ACC112 (cell line): ENCODE results near the gene DDX24.
A peak's percentile ranks its signal among the peaks of the same experiment; 100 is the strongest.

Experiments
- H2AFZ ChIP-seq: fragments of 200-600 bp; sonication (generic); one replicate; pipeline ENCODE4 v1.6.0; 2017; ENCODE audit warnings: antibody characterized with exemption, low read length; ENCODE audit not compliant: unreplicated experiment
- H3K27ac ChIP-seq: fragments of 200-600 bp; sonication (generic); 2 replicates; pipeline ENCODE4 v1.5.1; 2014; ENCODE audit warnings: low read depth, mild to moderate bottlenecking, antibody characterized with exemption, low read length, moderate library complexity
- H3K27me3 ChIP-seq: fragments of 200-600 bp; sonication (generic); 2 replicates; pipeline ENCODE4 v1.6.1; 2014; ENCODE audit warnings: mild to moderate bottlenecking, antibody characterized with exemption, low read length, moderate library complexity, mixed read lengths; ENCODE audit not compliant: insufficient read depth
- H3K36me3 ChIP-seq: fragments of 200-600 bp; sonication (generic); 2 replicates; pipeline ENCODE4 v1.6.1; 2016; ENCODE audit warnings: mild to moderate bottlenecking, antibody characterized with exemption, low read length, moderate library complexity, mixed read lengths; ENCODE audit not compliant: insufficient read depth
- H3K4me1 ChIP-seq: fragments of 200-600 bp; sonication (generic); one replicate; pipeline ENCODE4 v1.6.1; 2016; ENCODE audit warnings: low read length, mixed read lengths; ENCODE audit not compliant: insufficient read depth, unreplicated experiment, control insufficient read depth
- H3K4me3 ChIP-seq: fragments of 200-600 bp; sonication (generic); 2 replicates; pipeline ENCODE4 v1.5.1; 2014; ENCODE audit warnings: mild to moderate bottlenecking, low read depth, low read length
- H3K79me2 ChIP-seq: fragments of 200-600 bp; sonication (generic); one replicate; pipeline ENCODE4 v1.6.0; 2016; ENCODE audit warnings: low read length; ENCODE audit not compliant: control insufficient read depth, unreplicated experiment, insufficient read depth

DDX24 gene

DNA sequence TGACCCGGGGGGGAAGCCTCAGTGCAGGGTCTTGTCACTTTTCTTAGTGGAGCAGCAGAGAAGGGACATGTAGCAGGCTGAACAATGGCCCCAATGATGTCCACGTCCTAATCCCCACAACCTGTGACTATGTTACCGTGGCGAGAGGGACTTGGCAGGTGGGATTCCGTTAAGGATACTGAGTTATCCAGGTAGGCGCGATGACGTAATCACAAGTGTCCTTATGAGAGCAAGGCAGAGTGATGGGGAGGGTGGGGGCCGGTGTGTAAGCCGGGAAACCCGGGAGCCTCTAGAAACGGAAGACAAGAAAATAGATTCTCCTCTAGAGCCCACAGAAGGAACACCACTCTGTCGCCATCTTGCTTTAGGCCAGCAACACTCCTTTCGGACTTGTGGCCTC is 50.4 kb downstream of the DDX24 start:
- Histone ChIP-seq H3K4me1 (no peaks in the 10 kb centered on the region), H3K79me2 (no peaks in the 10 kb centered on the region), H3K27ac (no peak overlapping the region), H3K27me3 (no peaks in the 10 kb centered on the region), H3K36me3 (no peaks in the 10 kb centered on the region), H3K4me3 (no peak overlapping the region), H2AFZ (no peak overlapping the region)

DNA sequence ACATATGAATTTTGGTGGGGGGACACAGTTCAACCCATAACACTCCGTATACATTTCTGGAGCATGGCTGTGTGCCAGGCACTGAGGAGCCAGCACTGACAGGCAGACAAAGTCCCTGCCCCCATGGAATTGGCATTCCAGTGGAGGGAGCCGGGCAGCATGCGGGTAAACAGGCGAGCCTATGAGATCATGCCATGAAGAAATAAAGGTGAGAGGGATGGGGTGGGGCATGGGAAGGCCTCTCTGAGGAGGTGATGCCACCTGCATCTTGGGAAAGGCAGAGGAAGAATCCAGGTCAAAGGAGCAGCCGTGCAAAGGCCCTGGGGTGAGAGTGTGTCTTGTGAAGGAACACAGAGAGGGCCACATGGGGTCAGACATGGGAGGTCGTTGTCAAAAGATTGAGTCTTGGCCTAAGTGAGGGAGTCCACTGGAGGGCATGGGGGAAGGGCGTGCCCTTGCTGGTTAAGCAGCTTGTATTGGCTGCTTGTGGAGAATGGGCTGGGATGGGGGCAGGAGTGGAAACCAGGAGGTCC is 51.3 kb downstream of the DDX24 start:
- Histone ChIP-seq H3K4me1 (no peaks in the 10 kb centered on the region), H3K27ac (no peak overlapping the region), H3K36me3 (no peaks in the 10 kb centered on the region), H2AFZ (no peak overlapping the region), H3K27me3 (no peaks in the 10 kb centered on the region), H3K79me2 (no peaks in the 10 kb centered on the region), H3K4me3 (no peak overlapping the region)

DNA sequence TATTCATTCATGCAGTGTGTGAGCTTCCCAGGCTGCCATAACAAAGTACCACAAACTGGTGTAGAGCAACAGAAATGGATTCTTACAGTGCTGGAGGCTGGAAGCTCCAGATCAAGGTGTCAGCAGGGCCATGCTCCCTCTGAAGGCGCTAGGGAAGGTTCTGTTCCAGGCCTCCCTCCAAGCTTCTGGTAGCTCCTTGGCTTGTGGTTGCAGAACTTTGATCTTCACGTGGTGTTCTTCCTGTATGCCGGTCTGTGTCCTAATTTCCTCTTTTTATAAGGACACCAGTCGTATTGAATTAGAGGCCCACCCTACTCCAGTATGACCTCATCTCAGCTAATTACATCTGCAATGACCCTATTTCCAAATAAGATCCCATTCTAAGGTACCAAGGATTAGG is 51.7 kb downstream of the DDX24 start:
- H3K4me3 ChIP-seq: no peak overlapping the region
- H3K4me1 ChIP-seq: no peaks in the 10 kb centered on the region
- no peaks in the 10 kb centered on the region for H3K79me2 ChIP-seq
- H2AFZ ChIP-seq: no peak overlapping the region
- no peak overlapping the region for H3K27ac ChIP-seq
- no peaks in the 10 kb centered on the region for H3K36me3 ChIP-seq
- H3K27me3 ChIP-seq: no peaks in the 10 kb centered on the region

DNA sequence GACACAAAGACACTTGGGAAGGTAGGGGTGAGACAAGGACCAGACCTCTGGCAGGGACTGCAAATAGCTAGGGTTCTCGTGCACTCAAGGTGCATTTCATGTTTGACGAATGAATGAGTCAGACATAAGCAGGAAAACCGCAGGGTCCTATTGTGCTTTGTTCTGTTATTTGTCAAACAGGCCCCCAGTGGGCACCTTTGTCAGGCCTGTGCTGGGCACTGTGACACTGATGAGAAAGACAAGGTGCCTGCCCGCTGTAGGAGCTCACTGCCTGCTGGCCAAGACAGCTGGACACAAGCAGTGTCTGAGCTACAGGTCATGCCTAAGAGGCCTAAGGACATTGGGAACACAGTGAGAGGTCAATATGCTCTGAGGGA is 52.6 kb downstream of the DDX24 start:
- H3K4me3 ChIP-seq: no peak overlapping the region
- H3K4me1 ChIP-seq: no peaks in the 10 kb centered on the region
- no peaks in the 10 kb centered on the region for H3K27me3 ChIP-seq

DNA sequence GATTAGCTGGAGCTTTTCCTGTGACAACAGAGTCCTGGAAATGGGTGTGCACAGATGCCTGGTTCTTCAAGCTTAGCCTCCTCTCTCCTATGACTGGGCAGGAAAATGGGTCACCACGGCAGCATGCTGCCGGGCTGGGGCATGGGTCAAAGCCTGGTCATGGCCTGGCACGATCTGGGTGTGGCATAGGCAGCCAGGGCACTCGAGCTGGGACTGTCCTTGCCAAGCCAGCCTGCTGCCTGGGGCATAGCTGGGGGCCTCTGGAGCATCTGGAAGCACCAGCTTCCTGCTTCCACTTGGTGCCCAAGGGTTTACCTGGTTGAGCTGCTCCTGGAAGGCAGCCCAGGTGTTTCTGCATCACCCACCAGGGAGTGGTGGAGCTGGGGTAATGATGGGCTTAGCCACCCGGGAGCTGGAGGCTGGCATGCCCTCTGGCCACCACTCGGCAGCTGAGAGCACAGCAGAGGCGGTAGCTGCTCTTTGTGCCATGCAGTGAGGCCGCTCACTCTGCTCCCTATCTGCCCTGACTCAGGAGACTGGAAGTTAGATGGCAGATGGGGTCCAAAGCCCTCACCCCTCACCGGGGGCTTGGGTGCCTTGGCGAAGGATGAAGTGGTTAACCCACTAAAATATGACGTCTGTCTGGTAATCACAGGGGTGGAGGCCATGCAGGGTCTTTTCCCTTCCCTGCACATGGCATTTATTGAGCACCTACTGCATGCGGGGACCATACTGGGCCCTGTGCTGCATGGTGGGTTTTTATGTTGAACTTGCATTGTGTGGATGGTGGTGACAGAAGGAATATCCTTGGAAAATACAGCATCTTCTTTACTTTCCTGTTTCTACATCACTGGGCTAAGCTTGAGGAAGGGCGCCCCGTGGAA is 53.2 kb downstream of the DDX24 start:
- Histone ChIP-seq H3K79me2 (no peaks in the 10 kb centered on the region), H3K4me1 (no peaks in the 10 kb centered on the region), H3K4me3 (no peak overlapping the region), H3K36me3 (no peaks in the 10 kb centered on the region), H3K27me3 (no peaks in the 10 kb centered on the region), H2AFZ (no peak overlapping the region), H3K27ac (no peak overlapping the region)

More for the DNA sequence above, 52.6 kb downstream of the DDX24 start:
- H3K36me3 ChIP-seq: no peaks in the 10 kb centered on the region
- H3K27ac ChIP-seq: no peak overlapping the region
- no peaks in the 10 kb centered on the region for H3K79me2 ChIP-seq
- H2AFZ ChIP-seq: no peak overlapping the region

DNA sequence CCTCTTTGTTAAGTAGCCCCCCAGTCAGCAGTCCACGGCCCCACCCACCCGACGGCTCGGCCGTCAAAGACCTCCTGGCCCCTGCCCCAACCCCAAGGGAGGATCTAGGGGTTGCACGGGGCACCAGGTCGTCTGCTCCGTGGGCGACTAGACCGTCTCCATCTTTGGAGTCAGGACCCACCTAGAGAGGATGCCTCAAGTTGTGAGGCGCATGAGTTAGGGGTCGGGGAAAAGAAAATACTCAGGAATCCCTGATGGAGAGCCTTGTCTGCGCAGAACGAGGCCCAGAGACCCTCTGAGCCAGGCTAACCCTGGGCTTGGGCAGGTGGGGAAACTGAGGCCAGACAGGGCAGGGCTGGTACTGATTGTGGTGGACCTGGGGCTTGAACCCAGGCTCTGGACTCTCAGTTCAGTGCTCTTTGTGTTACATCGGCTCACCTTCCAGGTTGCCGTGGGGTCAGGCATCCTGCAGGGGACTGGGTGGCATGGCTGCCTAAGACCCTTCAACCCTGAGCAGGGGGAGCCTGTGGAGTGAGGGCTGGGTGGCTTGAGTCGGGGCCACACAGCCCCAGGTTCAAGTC is 54.0 kb downstream of the DDX24 start:
- Histone ChIP-seq H3K36me3 (no peaks in the 10 kb centered on the region), H3K27me3 (no peaks in the 10 kb centered on the region), H2AFZ (peak overlapping the region; percentile 86), H3K27ac (no peak overlapping the region), H3K4me3 (peak overlapping the region; percentile 79), H3K79me2 (no peaks in the 10 kb centered on the region), H3K4me1 (no peaks in the 10 kb centered on the region)

DNA sequence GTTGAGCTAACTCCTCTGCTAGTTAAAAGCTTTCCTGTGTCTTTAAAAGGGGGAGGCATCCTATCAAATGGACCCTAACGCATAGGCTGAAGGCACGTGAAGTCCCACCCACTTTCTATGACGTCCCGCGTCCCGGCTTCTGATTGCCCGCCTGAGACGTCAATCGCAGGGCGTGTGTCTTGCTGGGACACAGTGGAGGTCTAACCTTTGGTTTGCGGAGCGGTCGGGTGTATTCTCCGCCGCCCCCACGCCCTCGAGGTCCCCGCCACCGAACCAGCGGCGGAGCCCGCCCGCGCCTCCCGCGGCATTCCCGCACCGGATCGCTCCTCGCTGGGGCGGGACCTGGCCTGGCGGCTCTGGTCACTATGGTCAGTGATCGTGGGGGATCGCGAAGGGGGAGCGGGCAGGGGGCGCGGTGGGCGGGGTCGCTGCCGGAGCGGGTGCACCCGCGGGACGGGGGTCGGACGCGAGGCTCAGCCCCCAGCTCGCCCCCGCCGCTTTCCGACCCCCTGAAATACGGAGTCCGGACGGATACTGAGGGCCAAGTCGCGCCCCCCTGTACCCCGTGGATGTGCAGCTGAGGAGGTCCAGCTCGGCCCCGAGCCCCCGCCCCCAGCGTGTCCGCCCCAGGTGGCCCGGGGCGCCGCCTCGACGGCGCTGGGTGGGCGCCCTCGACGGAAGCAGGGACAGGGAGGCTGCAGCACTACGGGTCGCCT is 54.7 kb downstream of the DDX24 start, which contains the start of gene OTUB2:
TSS of gene OTUB2 (plus strand) at position 168 of the 716 bp plus-strand sequence. CDS start at position 366, 198 bp downstream.
- Histone ChIP-seq H3K27me3 (no peaks in the 10 kb centered on the region), H2AFZ (peak within 1 kb of the TSS; percentile 86), H3K36me3 (no peaks in the 10 kb centered on the region), H3K79me2 (no peaks in the 10 kb centered on the region), H3K27ac (no peak within 1 kb of the TSS), H3K4me1 (no peaks in the 10 kb centered on the region), H3K4me3 (peak within 1 kb of the TSS; percentile 79)

DNA sequence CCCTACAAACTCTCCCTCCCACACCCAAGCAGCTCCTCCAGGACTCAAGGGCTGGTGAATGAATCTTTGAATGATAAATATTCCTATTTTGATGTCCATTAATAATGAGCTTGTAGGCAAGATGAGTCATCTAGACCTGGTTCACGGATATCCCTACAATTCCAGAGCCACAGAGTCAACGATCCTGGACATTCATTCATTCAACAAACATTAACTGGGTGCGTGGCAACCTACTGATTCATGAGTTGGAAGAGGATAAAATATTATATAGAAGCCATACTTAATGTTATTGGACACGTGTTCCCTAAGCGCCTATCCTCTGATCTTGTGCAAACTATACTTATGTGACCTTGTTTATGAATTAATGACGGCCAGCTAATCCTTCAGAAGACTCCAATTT is 55.3 kb downstream of the DDX24 start:
- Histone ChIP-seq H2AFZ (peak overlapping the region; percentile 55), H3K4me3 (peak overlapping the region; percentile 79)

DNA sequence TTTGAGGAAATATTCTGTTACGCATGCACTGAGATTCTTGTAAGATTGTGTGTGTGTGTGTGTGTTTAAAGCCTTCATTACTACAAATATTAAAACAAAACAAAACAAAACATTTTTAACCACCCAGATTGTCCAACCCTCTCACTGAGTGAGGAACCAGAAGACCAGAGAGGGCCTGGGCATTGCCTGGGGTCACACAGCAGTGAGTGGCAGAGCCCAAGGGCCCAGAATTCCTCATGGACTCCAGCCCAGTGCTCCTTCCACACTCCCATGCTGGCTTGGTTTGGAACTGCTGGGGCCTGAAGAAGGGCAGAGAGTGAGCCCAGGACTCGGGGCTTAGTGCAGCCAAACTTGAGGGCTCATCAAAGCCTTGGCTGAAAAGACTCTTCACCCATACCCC is 56.5 kb downstream of the DDX24 start:
- H3K4me3 ChIP-seq: no peak overlapping the region
- H3K4me1 ChIP-seq: no peaks in the 10 kb centered on the region
- H3K27me3 ChIP-seq: no peaks in the 10 kb centered on the region
- no peaks in the 10 kb centered on the region for H3K36me3 ChIP-seq
- no peak overlapping the region for H2AFZ ChIP-seq
- no peak overlapping the region for H3K27ac ChIP-seq
- H3K79me2 ChIP-seq: no peaks in the 10 kb centered on the region

More for the DNA sequence above, 55.3 kb downstream of the DDX24 start:
- Histone ChIP-seq H3K4me1 (no peaks in the 10 kb centered on the region), H3K36me3 (no peaks in the 10 kb centered on the region), H3K27ac (no peak overlapping the region), H3K79me2 (no peaks in the 10 kb centered on the region), H3K27me3 (no peaks in the 10 kb centered on the region)

DNA sequence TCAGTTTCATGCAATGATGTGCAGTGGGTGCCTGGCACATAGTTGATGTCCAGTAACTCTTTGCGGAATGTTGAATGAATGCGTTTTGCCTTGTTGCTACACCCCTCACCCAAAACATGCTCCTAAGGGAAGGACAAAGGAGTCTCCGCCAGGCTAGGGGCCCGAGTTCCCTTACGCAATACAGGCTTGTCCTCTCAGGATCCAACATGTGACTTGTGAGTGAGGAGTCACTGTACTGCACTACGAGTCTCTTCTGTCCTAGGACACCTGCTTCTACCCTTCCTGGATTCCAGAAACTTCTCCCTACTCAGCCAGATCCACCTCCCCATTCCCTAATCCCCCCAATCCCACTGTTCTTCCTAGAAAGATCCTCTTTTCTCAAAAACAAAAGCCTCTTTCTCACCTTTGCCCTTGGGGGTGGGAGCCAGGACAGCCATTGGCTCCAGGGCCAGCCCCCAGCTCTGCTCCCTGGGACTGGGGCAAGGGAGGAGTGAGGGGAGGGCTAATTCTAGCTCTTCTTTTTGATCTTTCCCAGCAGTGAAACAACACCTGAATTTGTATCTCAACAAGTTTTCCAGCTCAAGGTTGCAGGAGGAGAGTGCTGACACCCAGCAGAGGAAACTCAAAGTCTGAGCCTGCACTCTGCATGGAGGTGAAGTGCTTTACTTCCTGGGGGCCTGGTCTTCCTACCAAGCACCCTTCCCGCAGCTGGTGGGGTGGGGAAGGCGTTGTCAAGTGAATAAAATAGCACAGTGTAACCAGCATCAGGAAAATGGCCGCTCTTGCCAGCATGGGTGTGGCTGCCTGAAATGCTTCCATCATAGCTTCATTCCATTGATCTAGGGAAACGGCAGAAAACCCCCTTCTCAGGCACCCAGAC is 58.2 kb downstream of the DDX24 start:
- Histone ChIP-seq H3K36me3 (no peaks in the 10 kb centered on the region), H3K4me3 (no peak overlapping the region), H3K79me2 (no peaks in the 10 kb centered on the region), H3K4me1 (no peaks in the 10 kb centered on the region), H2AFZ (no peak overlapping the region), H3K27me3 (peaks cover 7% of the 10 kb centered on the region; the same call in 1 of the 2 replicates), H3K27ac (no peak overlapping the region)
